Endothelial cell of umbilical vein (primary cell): ENCODE measurements around the gene EEF1AKMT2. TPM values are rescaled to one million over a fixed set of nuclear protein-coding genes. Genes with fewer than 3 reads are reported as not detected.

Source experiments
- BruUV-seq: library from RNA; stranded (reverse); fragments of 400-500 nt; replicated peaks from 2 replicates; lab custom pipeline; 2021; lab: Mats Ljungman, UMichigan
- CTCF ChIA-PET: fragments of 300-600, 350-600 bp; sonication (Branson Sonifier 250); formaldehyde crosslinking; loops from one replicate; lab custom pipeline; 2021; ENCODE audit warnings: antibody characterized with exemption, inconsistent platforms; lab: Charles Lee
- POLR2A ChIA-PET: fragments of 300-600, 350-600 bp; sonication (Branson Sonifier 250); formaldehyde crosslinking; loops from one replicate; lab custom pipeline; 2021; ENCODE audit warnings: antibody characterized with exemption, inconsistent platforms; lab: Charles Lee
- DNase-seq: peaks from one replicate; pipeline ENCODE4 v3.0.0-alpha.2; 2011; ENCODE audit warnings: low read depth, low spot score
- FAIRE-seq: peaks from 2 replicates; lab custom pipeline; 2011; peaks lifted over from hg19 to GRCh38; lab: Jason Lieb, UNC
- H2AFZ ChIP-seq: 2 replicates; pipeline ENCODE4 v1.6.0; 2012; ENCODE audit warnings: low read depth, low read length, control low read depth, inconsistent platforms
- H3K27ac ChIP-seq: 2 replicates; pipeline ENCODE4 v1.5.1; 2011; ENCODE audit warnings: low read depth, mild to moderate bottlenecking, control low read depth, low read length, moderate library complexity; ENCODE audit not compliant: insufficient read depth
- H3K27me3 ChIP-seq, 2 experiments: 2 replicates each; pipeline versions ENCODE4 v1.6.0 to v1.6.1; 2011; ENCODE audit warnings: low read length in 2 of 2, mixed read lengths in 1 of 2; ENCODE audit not compliant: control insufficient read depth in 2 of 2, insufficient read depth in 2 of 2
- H3K36me3 ChIP-seq, 2 experiments: 2 replicates in 1 of 2; 3 replicates in 1 of 2; pipeline ENCODE4 v1.5.1; 2011; ENCODE audit warnings: low read length in 2 of 2, mild to moderate bottlenecking in 1 of 2, moderate library complexity in 1 of 2; ENCODE audit not compliant: control insufficient read depth in 2 of 2, insufficient read depth in 2 of 2; ENCODE audit errors: extremely low read depth in 1 of 2
- H3K4me1 ChIP-seq: 3 replicates; pipeline ENCODE4 v1.5.1; 2011; ENCODE audit warnings: mild to moderate bottlenecking, low read length; ENCODE audit not compliant: control insufficient read depth, insufficient read depth; ENCODE audit errors: extremely low read depth
- H3K4me2 ChIP-seq: 2 replicates; pipeline ENCODE4 v1.6.1; 2011; ENCODE audit warnings: low read length, control low read depth, mixed read lengths; ENCODE audit not compliant: insufficient read depth
- H3K4me3 ChIP-seq, 3 experiments: fragments of 200-600 bp in 1 of 3; sonication (generic), shearing (Covaris generic) in 1 of 3; replicated peaks in 1 of 3; 2 replicates each; pipeline ENCODE4 v1.5.1; 2011 to 2016; ENCODE audit warnings: control low read depth in 3 of 3, low read length in 3 of 3, mild to moderate bottlenecking in 2 of 3, inconsistent platforms in 1 of 3, low read depth in 1 of 3, moderate library complexity in 1 of 3; ENCODE audit not compliant: insufficient read depth in 1 of 3
- H3K79me2 ChIP-seq: 2 replicates; pipeline ENCODE4 v1.6.0; 2012; ENCODE audit warnings: low read length, inconsistent platforms; ENCODE audit not compliant: control insufficient read depth, insufficient read depth
- H3K9ac ChIP-seq: replicated peaks from 2 replicates; pipeline ENCODE3; 2011; ENCODE audit warnings: low read length, control low read depth; ENCODE audit not compliant: insufficient read depth; ENCODE audit errors: extremely low read depth
- H3K9me1 ChIP-seq: replicated peaks from 3 replicates; pipeline ENCODE4 v1.6.0; 2011; ENCODE audit warnings: mild to moderate bottlenecking, low read length; ENCODE audit not compliant: control insufficient read depth, insufficient read depth; ENCODE audit errors: extremely low read depth
- H3K9me3 ChIP-seq: replicated peaks from 2 replicates; pipeline ENCODE4 v1.5.1; 2012; ENCODE audit warnings: low read length, inconsistent platforms; ENCODE audit not compliant: control insufficient read depth, insufficient read depth
- H4K20me1 ChIP-seq: replicated peaks from 2 replicates; pipeline ENCODE3; 2011; ENCODE audit warnings: mild to moderate bottlenecking, low read length; ENCODE audit not compliant: control insufficient read depth, insufficient read depth; ENCODE audit errors: extremely low read depth
- CTCF ChIP-seq, 2 donors: IDR thresholded peaks; 1 replicate in 1 of 2; 2 replicates in 1 of 2; pipeline ENCODE4 v1.5.1; 2011; ENCODE audit warnings: low read length in 2 of 2, mild to moderate bottlenecking in 2 of 2, moderate library complexity in 2 of 2, control low read depth in 1 of 2, inconsistent platforms in 1 of 2, low read depth in 1 of 2; ENCODE audit not compliant: insufficient read depth in 1 of 2; ENCODE audit errors: extremely low read depth in 1 of 2
- EZH2 ChIP-seq: IDR thresholded peaks from 2 replicates; pipeline ENCODE4 v1.6.1; 2012; ENCODE audit warnings: borderline replicate concordance, low read depth, mild to moderate bottlenecking, moderate library complexity, low read length, inconsistent platforms; ENCODE audit not compliant: severe bottlenecking
- FOS ChIP-seq: IDR thresholded peaks from 2 replicates; pipeline ENCODE4 v1.6.1; 2011; ENCODE audit warnings: mild to moderate bottlenecking, low read length, moderate library complexity, borderline replicate concordance; ENCODE audit not compliant: insufficient read depth
- GATA2 ChIP-seq: IDR thresholded peaks from 2 replicates; pipeline ENCODE4 v1.7.0; 2011; ENCODE audit warnings: low read depth, mild to moderate bottlenecking, moderate library complexity, mixed read lengths, low read length; ENCODE audit not compliant: insufficient read length, insufficient read depth
- JUN ChIP-seq: IDR thresholded peaks from 2 replicates; pipeline ENCODE4 v1.6.1; 2011; ENCODE audit warnings: borderline replicate concordance, low read depth; ENCODE audit not compliant: insufficient read length, insufficient read depth
- MAX ChIP-seq: IDR thresholded peaks from 2 replicates; pipeline ENCODE4 v1.6.1; 2011; ENCODE audit not compliant: insufficient read depth, insufficient read length
- MYC ChIP-seq: IDR thresholded peaks from one replicate; pipeline ENCODE4 v1.6.1; 2011; ENCODE audit warnings: mild to moderate bottlenecking, low read depth, low read length
- POLR2A ChIP-seq: IDR thresholded peaks from 2 replicates; pipeline ENCODE4 v1.6.1; 2012; ENCODE audit warnings: low read depth, mild to moderate bottlenecking, control low read depth, low read length
- POLR2AphosphoS5 ChIP-seq: IDR thresholded peaks from 2 replicates; pipeline ENCODE4 v1.6.1; 2012; ENCODE audit warnings: low read depth, mild to moderate bottlenecking, control low read depth, low read length, moderate library complexity; ENCODE audit not compliant: insufficient read depth
- dilution Hi-C: fragments of 300-500 bp; cut with MboI; formaldehyde crosslinking; loops from one replicate; pipeline ENCODE4 v1.15.0; 2019; ENCODE audit warnings: low sequenced_read_pairs; ENCODE audit not compliant: extremely low pct_ligation_motif_present
- intact Hi-C: fragments of 100-400 bp; cut with micrococcal nuclease; formaldehyde crosslinking; loops from one replicate; pipeline ENCODE4 v1.10.0; 2022
- polyA plus RNA-seq, 4 experiments: library from polyadenylated mRNA; depleted of rRNA in 3 of 4; stranded (reverse) in 3 of 4; unstranded in 1 of 4; fragments of >200 nt; gene quantifications; 2 replicates each; pipeline versions ENCODE4 v1.2.1 to v1.2.3, GENCODE V29; 2011 to 2012; ENCODE audit warnings: missing spikeins in 1 of 4
- total RNA-seq: library from RNA; stranded (reverse); gene quantifications from 2 replicates; pipeline ENCODE4 v1.2.3, GENCODE V29; 2021

Gene EEF1AKMT2
- total and polyA plus RNA-seq, 2 donors (not counting 3 experiments of a cell fraction or from before 2014, with no cell fraction given) = 8.5 to 21.3 TPM

- CTCF ChIA-PET = interaction anchor here (0.7 to 6.8 kb wide), 7 partner anchors 8 to 218 kb away, joined by 3 to 218 read pairs (median 5); no protein-coding TSS in a partner anchor
- BruUV-seq = no TSS peak
- H3K9ac ChIP-seq = no peak overlapping the region
- H3K4me3 ChIP-seq = no peak overlapping the region
- H3K4me2 ChIP-seq = no peak overlapping the region
- FAIRE-seq (no peak), DNase-seq (no peak)
- peaks cover 9% of the 10 kb centered on the region for H3K4me1 ChIP-seq
- dilution Hi-C loops = no loop called here
- no peaks in the 10 kb centered on the region for H4K20me1 ChIP-seq
- H3K27me3 ChIP-seq = no peaks in the 10 kb centered on the region
- H3K27ac ChIP-seq = no peak overlapping the region
- POLR2A ChIA-PET = no interaction called here
- no peaks in the 10 kb centered on the region for H3K9me1 ChIP-seq
- no peaks in the 10 kb centered on the region for H3K36me3 ChIP-seq
- H3K79me2 ChIP-seq = no peaks in the 10 kb centered on the region
- H3K9me3 ChIP-seq = no peaks in the 10 kb centered on the region
- no peak overlapping the region for H2AFZ ChIP-seq
- TF ChIP-seq GATA2 = no peak
- TF ChIP-seq JUN = no peak
- no peak for TF ChIP-seq MAX
- no peak for TF ChIP-seq POLR2AphosphoS5
- no peak for TF ChIP-seq MYC
- no peak for TF ChIP-seq POLR2A
- TF ChIP-seq FOS = no peak
- no peak for TF ChIP-seq EZH2
- no peak for TF ChIP-seq CTCF (IDR thresholded peaks at IDR 0.05; ENCODE audit: extremely low read depth in 1 of 2, insufficient read depth in 1 of 2, low read depth in 1 of 2, low read length in 2 of 2)
- intact Hi-C loops = loop anchor here (5.0 kb wide), 1 partner anchor 347 kb away; no protein-coding TSS in a partner anchor
Observed at GRCh38 chr10:124748953-124749645, 42.6 kb downstream of the EEF1AKMT2 start.
